Stimulated activated CD8-positive, alpha-beta memory T cell treated with anti-CD3 and anti-CD28 coated beads, Interleukin-12 subunit alpha, Interleukin-12 subunit beta, amount 100 ng/mL, for 4 hours (primary cell): Measurements from ENCODE around the gene ADGRA3.
"Not testable (repeated sequence)": the region's sequence is repeated elsewhere in the genome, so short reads cannot be mapped to it uniquely, and the experiment has no call there.

ENCODE experiments used
- DNase-seq: peaks from one replicate; pipeline ENCODE4 v3.0.0-alpha.2; 2020; ENCODE audit warnings: low read depth

The ADGRA3 gene

GRCh38 chr4:22480675-22481327 is 35.1 kb downstream of the ADGRA3 start:
- no peak for DNase-seq

- DNase-seq = no peak
These were observed 37.4 kb downstream of the ADGRA3 start for GRCh38 chr4:22478426-22478825.

- no peak for DNase-seq
These were observed 38.1 kb downstream of the ADGRA3 start for GRCh38 chr4:22477813-22478182.

- DNase-seq = no peak
These were observed 38.6 kb downstream of the ADGRA3 start for GRCh38 chr4:22477136-22477812.

GRCh38 chr4:22476011-22476410 is 39.9 kb downstream of the ADGRA3 start:
- DNase-seq = no peak

- not testable (repeated sequence) for DNase-seq
These were observed 40.6 kb downstream of the ADGRA3 start for GRCh38 chr4:22475311-22475646.

- DNase-seq = no peak
These were observed 41.1 kb downstream of the ADGRA3 start for GRCh38 chr4:22474636-22475310.

DNA sequence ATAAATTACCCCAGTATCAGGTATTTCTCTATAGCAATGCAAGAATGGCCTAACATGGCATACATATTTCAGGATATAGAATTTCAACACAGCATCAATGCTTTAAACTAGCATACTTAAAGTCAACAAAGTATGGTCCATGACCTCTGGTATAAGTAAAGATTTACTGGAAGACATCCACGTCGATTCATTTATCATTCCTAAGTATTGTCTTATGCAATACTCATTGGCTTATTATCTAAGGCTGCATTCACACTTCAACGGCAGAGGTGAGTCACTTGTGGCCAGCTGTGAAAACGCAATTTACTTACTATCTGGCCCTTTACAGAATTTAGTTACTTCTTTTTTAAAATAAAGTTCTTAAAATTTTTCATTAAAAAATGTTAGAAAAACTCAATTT is 42.6 kb downstream of the ADGRA3 start:
- DNase-seq = no peak

- DNase-seq = no peak
These were observed 43.8 kb downstream of the ADGRA3 start for GRCh38 chr4:22471999-22472461.

- DNase-seq = no peak
These were observed 44.4 kb downstream of the ADGRA3 start for GRCh38 chr4:22471419-22471818.

- DNase-seq = no peak
These were observed 49.3 kb downstream of the ADGRA3 start for GRCh38 chr4:22466581-22466980.

GRCh38 chr4:22465996-22466395 is 49.9 kb downstream of the ADGRA3 start:
- no peak for DNase-seq

DNA sequence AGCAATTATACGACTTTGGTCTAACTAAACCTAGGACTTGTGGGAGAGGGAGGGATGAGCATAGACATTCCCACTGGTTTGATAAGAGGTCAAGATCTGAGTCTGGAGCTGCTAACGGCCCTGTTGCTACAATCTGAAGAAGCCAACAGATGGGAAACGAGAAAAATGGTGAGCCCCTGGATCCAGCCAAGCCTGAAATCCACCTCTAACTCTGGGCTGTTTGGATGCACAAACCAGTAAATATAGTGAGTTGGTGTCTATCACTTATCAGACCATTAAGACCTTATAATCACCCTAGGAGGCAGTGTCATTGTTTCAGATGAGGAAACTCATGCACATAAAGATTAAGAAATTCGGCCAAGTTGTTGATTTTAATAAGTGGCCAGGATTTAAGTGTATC is 50.5 kb downstream of the ADGRA3 start:
- DNase-seq = no peak

GRCh38 chr4:22463179-22463578 is 52.7 kb downstream of the ADGRA3 start:
- DNase-seq = no peak

DNA sequence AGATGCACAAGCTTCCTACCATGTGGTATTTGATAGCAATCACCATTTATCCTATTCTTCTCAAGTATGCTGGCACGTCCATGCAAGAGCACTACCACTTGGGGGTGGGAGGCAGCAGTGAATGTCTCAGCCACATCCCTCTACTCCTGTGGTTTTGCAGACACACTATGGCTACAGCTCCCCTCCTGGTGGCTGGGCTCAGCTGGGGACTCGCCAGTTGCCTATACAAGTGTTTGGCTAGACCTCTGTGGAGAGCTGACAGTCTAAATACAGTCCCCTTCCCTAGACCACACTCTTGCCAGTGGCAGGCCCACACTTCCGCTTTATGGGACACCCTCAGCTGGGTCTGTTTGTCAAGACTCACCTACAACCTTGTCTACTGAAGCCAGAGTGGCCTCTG is 53.2 kb downstream of the ADGRA3 start:
- no peak for DNase-seq

GRCh38 chr4:22460266-22460665 is 55.6 kb downstream of the ADGRA3 start:
- DNase-seq = no peak

GRCh38 chr4:22458098-22458497 is 57.8 kb downstream of the ADGRA3 start:
- DNase-seq = no peak

- DNase-seq = no peak
These were observed 58.5 kb downstream of the ADGRA3 start for GRCh38 chr4:22457348-22457747.

DNA sequence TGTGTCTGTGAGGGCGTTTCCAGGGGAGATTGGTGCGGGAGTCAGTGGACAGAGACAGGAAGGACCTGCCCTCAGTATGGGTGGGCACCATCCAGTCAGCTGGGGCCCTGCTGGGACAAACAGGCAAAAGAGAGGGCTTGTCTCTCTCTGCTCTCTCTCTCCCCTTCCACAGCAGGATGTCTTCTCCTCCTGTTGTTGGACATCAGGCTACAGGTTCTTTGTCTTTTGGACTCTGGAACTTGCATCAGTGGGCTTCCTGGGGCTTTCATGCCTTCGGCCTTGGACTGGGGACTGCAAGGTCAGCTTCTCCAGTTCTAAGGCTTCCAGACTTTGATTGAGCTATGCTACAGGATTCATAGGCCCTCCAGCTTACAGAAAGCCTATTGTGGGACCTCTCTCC is 59.6 kb downstream of the ADGRA3 start:
- DNase-seq = no peak

GRCh38 chr4:22454955-22455354 is 60.9 kb downstream of the ADGRA3 start:
- DNase-seq = no peak

DNA sequence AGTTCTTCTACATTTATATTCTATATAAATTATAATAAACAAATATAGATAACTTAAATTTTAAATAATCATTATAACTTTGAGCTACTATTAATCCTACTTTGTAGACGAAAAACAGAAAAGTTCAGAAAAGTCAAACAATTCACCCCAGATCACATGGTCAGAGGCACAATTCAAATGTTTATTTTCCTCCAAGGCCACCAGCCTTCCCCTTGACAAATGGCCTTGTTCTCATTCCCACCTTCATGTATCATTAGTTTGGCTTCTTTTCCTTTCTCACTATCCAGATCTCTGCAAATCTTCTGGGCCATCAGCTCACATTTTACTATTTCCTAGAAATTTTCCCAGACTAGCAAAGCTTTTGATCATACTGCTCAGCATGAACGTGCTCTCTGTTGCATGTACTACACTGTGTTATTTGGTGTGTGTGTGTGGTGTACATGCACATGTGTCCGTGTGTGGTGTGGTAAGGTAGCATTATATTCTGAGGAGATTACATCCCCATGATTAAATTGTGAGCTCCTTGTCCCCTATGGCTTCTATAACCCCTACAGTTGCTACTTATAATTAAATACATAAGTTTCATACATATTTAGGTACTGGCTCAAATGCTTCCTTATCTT is 61.5 kb downstream of the ADGRA3 start:
- no peak for DNase-seq

GRCh38 chr4:22444813-22445212 is 71.1 kb downstream of the ADGRA3 start:
- no peak for DNase-seq

GRCh38 chr4:22442956-22443355 is 72.9 kb downstream of the ADGRA3 start:
- DNase-seq = no peak
